Sciatic nerve (tissue), 2 donors: ENCODE results near the gene OR5V1. TPM values are rescaled to one million over a fixed set of nuclear protein-coding genes. Genes with fewer than 3 reads are reported as not detected.
"Not testable (repeated sequence)": the region's sequence is repeated elsewhere in the genome, so short reads cannot be mapped to it uniquely, and the experiment has no call there.

Source experiments
- ATAC-seq: fragments of 200-7000 bp; cut with Tn5 transposase; one replicate; pipeline ENCODE4 v1.9.1; 2020; ENCODE audit warnings: mild to moderate bottlenecking, moderate library complexity
- DNase-seq: peaks from one replicate; pipeline ENCODE4 v3.0.0-alpha.2; 2020; ENCODE audit warnings: low spot score
- intact Hi-C: fragments of 100-400 bp; cut with DNase I; formaldehyde crosslinking; loops from one replicate; pipeline ENCODE4 v1.14.2; 2022
- total RNA-seq: library from RNA; stranded (reverse); fragmentation: NEBNext Ultra II Directional; extraction: Animal tissue kit (Norgen Biotek cat#: 25700); gene quantifications from one replicate; pipeline ENCODE4 v1.2.1, GENCODE V29; 2021
- donor health status: DM: no; HTN: no; CAD: no.
- donor health status: DM: no; HTN: no; CAD: no.

OR5V1 gene
- total RNA-seq, result not detected

DNA sequence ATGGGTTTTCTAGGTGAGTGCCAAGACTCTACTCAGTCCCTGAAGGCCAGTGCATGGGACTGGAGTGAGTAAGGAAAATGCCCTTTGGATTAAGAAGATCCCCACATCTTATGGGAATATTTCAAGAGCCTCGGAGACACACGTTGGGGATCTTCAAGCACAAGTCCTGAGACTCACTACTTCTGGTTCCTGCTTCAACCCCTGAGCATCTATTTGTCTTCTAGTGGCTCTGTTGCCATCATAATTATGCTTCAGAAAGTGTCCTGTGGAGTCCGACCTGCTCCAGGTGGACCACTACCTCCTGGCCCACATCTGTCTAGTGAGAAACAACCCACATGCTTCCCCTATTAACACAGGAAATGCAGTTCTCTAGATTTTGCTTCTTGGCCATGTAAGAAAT lies at the start of gene OR5V1:
Gene OR5V1, minus strand, starts transcription at position 101 of the 400 bp plus-strand sequence. CDS start 12,670 bp downstream, outside the sequence.
- intact Hi-C loops, result no loop called here
- DNase-seq, result no peak

DNA sequence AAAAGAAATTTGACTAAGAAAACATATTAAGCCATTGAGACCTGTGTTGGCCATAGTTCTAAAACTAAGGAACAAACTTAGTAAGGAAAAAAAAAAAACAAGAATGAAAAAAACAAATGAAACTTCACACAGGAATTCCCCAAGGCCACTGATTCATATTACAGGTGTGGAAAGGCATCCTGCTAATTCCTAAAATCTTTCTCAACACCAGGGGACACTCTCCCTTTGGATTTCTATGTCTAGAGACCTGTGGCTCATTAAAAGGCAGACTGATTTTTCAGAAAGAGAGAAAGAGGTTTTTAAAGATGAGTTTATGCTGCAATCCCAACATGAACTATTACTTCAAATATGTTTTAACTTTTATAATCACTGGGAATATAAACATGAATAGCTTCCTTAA lies 45.9 kb upstream of the OR5V1 start, which contains the start of gene OR12D1:
Gene OR12D1, plus strand, starts transcription at position 341 of the 400 bp plus-strand sequence.
- DNase-seq (no peak), ATAC-seq (no peak)
- intact Hi-C loops, result no loop called here

More for the DNA sequence above, at the start of gene OR5V1:
- no peak for ATAC-seq

DNA sequence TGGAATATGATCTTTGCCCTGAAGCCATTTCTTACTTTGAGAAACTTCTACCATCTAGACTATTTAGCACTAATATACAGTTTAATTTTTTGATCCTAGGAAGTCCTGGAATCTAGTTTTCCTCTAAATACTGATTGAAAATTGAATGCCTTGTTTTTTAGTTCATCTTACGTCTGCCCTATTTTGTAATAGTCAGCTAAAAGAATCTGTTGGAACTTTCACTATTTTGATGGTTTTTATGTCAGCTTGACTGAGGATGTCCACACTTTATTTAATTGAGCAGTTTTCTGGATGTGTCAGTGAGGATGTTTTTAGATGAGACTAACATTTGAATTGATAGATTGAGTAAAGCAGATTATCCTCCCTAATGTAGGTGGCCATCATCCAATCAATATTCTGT lies 35.1 kb upstream of the OR5V1 start:
- DNase-seq (no peak), ATAC-seq (no peak)
- intact Hi-C loops, result no loop called here

DNA sequence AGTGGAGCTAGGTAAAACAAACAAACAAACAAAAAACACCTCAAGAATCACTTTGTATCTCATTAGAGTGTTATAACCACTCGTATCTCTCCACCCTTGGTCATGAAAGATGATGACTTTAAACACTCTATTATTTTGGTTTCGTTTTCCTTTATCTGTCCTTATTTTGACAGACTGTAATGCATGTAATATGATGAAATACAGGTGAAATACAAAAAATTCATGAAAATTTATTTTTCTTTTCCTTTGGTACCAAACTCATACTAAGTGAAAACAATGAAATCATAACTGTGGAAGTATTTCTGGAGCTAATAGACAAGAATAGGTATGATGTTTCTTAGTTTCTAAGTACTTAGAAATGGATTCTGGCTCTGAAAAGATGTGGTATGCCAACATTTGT lies 30.9 kb upstream of the OR5V1 start:
- intact Hi-C loops, result no loop called here
- ATAC-seq (no peak), DNase-seq (no peak)

DNA sequence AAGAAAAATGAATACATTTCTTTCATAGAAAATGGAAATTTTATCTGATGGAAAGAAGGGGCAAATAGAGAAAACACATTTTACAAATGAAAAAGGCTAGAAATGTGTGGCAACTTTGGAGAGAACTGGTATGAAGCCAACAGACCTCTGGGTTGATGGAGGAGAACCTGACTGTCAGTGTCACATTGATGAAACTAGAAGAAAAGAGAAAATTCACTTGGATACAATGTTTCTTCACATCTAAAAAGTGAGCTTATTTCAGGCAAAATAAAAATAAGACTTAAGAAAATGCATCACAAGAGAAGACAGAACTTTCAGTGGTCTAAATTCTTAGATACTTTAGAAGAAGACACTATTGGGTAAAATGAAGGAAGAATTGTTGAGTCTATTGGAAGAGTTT lies 26.7 kb upstream of the OR5V1 start, which contains the start of gene OR12D2:
Gene OR12D2, plus strand, starts transcription at position 301 of the 400 bp plus-strand sequence. CDS start 1,069 bp downstream, outside the sequence.
- no peak for ATAC-seq
- intact Hi-C loops, result no loop called here
- no peak for DNase-seq

DNA sequence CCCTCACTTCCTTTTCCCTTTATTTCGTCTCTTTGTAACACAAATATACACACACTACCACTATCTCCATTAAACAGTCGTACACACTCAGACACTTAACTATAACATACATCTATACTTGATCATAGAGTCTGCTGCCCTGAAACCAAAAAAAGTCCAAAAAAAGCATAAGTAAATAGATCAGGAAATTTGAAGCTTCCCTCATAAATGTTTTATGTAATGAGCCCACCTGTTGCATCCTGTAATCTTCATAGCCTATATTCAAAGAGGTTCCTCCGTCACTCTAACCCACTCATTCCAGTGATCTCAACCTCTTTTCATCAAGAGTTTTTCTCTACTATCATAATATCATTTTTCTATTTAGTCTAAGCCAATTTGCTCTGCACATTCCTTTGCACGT lies 19.9 kb upstream of the OR5V1 start:
- ATAC-seq (no peak), DNase-seq (no peak)
- intact Hi-C loops, result no loop called here

DNA sequence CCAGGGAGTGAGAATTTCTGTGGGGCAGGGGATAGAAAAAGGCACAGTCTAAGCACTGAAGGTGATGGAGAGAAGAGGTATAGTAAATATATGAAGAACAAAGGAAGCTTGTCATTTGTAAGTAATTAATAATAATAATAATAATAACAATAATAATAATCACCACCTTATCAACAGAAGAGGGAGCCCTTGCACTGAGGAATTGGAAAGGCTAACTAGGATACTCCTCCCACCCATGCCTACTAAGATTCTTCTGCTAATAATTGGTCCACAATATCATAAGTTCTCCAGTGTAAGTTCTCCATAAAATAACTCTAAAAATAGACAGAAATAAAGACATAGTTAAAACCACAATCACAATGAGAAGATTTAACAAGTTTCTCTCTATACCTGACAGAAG lies 7.3 kb upstream of the OR5V1 start:
- no peak for DNase-seq
- ATAC-seq, result no peak
- intact Hi-C loops, result no loop called here

DNA sequence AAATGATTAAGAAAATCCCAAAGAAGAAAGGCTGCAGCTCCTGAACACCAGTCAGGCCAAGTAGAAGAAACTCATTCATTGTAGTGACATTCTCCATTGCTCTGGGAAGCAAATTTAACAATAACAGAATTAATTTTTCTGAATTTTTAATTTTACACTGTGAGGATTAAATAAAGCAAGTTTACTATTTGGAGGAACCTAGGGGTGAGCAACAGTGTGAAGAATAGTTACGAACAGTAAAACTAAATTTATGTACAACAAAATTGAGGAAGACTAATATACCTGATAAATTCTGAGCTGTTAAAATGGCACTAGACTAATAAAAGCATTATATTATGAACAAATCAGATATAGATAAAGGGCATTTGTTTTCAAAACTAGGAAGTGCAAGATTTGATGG lies 6.5 kb upstream of the OR5V1 start, which contains the start of gene OR12D3:
Gene OR12D3, minus strand, starts transcription at position 101 of the 400 bp plus-strand sequence. Its CDS starts 4 bp downstream, at position 97.
- no peak for DNase-seq
- intact Hi-C loops, result no loop called here
- no peak for ATAC-seq

DNA sequence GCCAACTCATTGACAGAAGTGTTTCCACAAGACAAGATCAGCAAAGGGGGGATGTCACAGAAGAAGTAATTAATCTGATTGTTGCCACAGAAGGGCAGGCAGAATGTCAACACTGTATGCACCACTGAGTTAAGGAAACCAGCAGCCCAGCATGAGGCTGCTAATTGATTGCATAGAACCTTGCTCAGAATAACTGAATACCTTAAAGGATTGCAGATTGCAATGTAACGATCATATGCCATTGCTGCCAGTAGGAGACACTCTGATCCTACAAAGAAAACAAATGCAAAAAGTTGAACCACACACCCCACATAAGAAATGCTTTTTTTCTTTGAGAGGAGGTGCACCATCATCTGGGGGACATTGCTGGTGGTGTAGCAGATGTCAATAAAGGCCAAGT lies 13.1 kb downstream of the OR5V1 start:
- intact Hi-C loops, result no loop called here
- ATAC-seq (no peak), DNase-seq (no peak)

DNA sequence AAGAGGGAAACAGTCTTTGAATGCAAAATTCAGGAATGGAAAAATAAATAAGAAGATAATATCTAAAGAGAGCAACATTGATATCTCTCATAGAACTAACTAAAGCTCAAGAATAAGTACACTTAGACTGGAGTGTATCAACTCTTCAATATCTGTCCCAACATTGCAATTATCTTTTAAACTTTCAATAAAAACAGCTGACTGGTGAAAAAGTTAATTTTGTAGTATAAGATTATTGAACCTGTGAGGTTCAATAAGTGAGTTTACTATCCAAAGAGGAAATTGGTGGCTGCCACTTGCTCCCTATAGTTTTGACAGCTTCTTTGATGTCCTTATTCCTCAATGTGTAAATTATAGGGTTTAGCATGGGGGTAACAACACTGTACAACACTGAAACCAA lies 13.7 kb downstream of the OR5V1 start:
- ATAC-seq, result no peak
- intact Hi-C loops, result no loop called here
- no peak for DNase-seq

DNA sequence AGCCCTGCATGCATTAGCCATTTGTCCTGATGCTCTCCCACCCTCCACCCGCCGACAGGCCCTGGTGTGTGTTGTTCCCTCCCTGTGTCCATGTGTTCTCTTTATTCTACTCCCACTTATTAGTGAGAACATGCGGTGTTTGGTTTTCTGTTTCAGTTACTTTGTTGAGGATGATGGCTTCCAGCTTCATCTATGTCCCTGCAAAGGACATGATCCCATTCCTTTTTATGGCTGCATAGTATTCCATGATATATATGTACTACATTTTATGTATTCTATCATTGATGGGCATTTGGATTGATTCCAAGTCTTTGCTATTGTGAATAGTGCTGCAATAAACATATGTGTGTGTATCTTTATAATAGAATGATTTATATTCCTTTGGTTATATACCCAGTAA lies 19.3 kb downstream of the OR5V1 start:
- DNase-seq, intact Hi-C loops, ATAC-seq: not testable (repeated sequence)

DNA sequence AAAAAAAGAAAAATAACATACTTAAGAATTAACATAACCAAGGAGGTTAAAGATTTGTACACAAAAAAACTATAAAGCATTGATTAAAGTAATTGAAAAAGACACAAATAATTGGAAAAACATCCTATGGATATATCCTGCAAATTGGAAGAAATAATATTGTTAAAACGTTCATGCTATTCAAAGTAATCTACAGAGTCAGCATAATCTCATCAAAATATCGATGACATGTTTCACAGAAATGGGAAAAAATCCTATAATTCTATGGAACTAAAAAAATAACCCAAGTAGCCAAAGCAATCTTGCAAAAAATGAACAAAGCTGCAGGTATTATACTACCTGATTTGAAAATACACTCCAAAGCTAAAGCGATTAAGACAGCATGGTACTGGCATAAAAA lies 23.3 kb downstream of the OR5V1 start:
- ATAC-seq (no peak), DNase-seq (no peak)
- intact Hi-C loops, result no loop called here

DNA sequence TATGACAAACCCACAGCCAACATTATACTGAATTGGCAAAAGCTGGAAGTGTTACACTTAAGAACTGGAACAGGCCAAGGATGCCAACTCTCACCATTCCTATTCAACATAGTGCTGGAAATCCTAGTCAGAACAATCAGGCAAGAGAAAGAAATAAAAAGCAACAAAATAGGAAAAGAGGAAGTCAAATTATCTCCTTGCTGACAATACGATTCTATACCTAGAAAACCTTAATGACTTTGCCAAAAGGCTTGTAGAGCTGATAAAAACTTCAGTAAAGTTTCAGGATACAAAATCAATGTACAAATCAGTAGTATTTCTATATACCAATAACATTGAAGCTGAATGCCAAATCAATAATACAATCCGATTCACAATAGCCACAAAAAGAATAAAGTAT lies 32.4 kb downstream of the OR5V1 start:
- DNase-seq (no peak), ATAC-seq (no peak)
- intact Hi-C loops, result no loop called here

DNA sequence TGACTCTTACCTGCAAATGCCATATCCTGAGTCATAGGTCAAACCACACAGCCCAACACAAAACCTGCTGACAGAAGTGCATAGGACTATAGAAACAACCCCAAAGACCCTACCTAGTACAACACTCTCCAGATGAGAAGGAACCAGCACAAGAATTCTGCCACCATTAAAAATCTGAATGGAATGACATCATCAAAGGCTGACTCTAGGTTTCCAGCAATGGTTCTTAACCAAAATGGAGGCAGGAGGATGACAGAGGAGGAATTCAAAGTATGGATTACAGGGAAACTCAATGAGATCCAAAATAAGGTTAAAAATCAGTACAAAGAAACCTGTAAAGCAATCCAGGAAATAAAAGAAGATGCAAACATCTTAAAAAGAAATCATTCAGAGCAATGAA lies 36.0 kb downstream of the OR5V1 start:
- no peak for DNase-seq
- intact Hi-C loops, result no loop called here
- no peak for ATAC-seq

DNA sequence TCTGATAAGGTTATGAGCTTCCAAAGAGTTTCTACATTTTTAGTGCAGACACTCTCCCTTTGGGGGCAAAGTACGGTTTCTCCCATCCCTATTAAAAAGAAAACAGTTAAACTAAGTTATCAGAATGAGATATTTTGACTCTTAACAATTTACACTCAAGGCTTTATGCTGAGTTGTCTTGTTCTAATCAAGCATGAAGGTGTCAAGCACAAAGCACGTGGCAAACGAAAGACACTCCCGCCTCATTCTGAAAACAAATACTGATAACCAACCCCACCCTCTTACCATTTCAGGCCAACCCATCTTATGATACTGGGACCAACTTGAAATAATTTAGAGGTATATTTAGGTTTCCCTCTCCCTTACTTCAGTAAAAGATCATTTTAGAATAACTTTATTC lies 42.9 kb downstream of the OR5V1 start:
- intact Hi-C loops, result no loop called here
- no peak for ATAC-seq
- DNase-seq, result no peak

DNA sequence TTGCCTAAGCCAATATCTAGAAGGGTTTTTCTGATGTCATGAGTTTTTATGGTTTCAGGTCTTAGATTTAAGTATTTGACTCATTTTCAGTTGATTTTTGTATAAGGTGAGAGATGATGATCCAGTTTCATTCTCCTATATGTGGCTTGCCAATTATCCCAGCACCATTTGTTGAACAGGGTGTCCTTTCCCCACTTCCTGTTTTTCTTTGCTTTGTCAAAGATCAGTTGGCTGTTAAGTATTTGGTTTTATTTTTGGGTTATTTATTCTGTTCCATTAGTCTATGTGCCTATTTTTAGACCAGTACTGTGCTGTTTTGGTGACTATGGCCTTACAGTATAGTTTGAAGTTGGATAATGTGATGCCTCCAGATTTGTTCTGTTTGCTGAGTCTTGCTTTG lies 45.3 kb downstream of the OR5V1 start:
- ATAC-seq, intact Hi-C loops, DNase-seq: not testable (repeated sequence)

DNA sequence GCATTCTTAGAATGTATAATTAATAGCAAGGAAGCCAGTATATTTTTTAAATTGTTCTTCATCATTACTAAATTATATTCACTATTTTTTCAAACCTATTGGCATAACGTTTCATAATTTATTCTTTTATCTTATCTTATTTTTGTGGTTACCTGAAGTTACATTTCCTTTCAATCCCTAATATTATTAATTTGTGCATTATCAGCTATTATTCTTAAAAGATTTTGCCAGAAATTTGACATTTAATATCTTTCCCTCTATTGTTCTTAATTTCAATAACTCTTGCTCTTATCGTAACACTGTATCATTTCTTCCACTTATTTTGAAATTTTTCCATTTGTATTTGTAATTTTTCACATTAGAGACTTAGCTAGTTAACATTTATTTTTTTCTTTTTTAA lies 48.7 kb downstream of the OR5V1 start:
- intact Hi-C loops, result no loop called here
- no peak for DNase-seq
- no peak for ATAC-seq

Other genes starting within 250 kb of the OR5V1 start
- not detected for gene OR2J2, start 198.0 kb downstream of the OR5V1 start, total RNA-seq
- not detected for gene OR14J1, start 67.2 kb downstream of the OR5V1 start, total RNA-seq
- gene OR12D3, start 6.4 kb upstream of the OR5V1 start, total RNA-seq, result not detected
- not detected for gene OR12D2, start 26.8 kb upstream of the OR5V1 start, total RNA-seq
- not detected for gene OR12D1, start 46.1 kb upstream of the OR5V1 start, total RNA-seq
- not detected for gene OR10C1, start 70.4 kb upstream of the OR5V1 start, total RNA-seq
- not detected for gene OR11A1, start 88.2 kb upstream of the OR5V1 start, total RNA-seq
- gene OR2H1, start 88.3 kb upstream of the OR5V1 start, total RNA-seq, result not detected
- 0.36 TPM for gene MAS1L, start 119.1 kb upstream of the OR5V1 start, total RNA-seq
- 4.1 TPM for gene UBD, start 190.9 kb upstream of the OR5V1 start, total RNA-seq
- not detected for gene OR2H2, start 216.3 kb upstream of the OR5V1 start, total RNA-seq